H9 (cell line): Measurements from ENCODE around the gene YWHAH. TPM values are rescaled to one million over a fixed set of nuclear protein-coding genes. Genes with fewer than 3 reads are reported as not detected.

Experiments
- DNase-seq: peaks from one replicate; pipeline ENCODE4 v3.0.0-alpha.2; 2017
- H2AFZ ChIP-seq: one replicate; pipeline ENCODE4 v1.6.1; 2013; ENCODE audit warnings: mild to moderate bottlenecking, low read length, control low read depth, moderate library complexity
- H2AK5ac ChIP-seq: 2 replicates; pipeline ENCODE4 v1.6.1; 2013; ENCODE audit warnings: low read length, control low read depth, mixed read lengths; ENCODE audit not compliant: insufficient read length
- H2BK120ac ChIP-seq: one replicate; pipeline ENCODE4 v1.6.1; 2013; ENCODE audit warnings: low read depth, mild to moderate bottlenecking, low read length, control low read depth, inconsistent platforms; ENCODE audit not compliant: poor library complexity, severe bottlenecking
- H2BK12ac ChIP-seq: 2 replicates; pipeline ENCODE4 v1.6.1; 2013; ENCODE audit warnings: low read length, control low read depth, mixed read lengths, low read depth; ENCODE audit not compliant: insufficient read length
- H2BK15ac ChIP-seq: 2 replicates; pipeline ENCODE4 v1.6.1; 2013; ENCODE audit warnings: low read depth, low read length, control low read depth
- H2BK20ac ChIP-seq: one replicate; pipeline ENCODE4 v1.6.1; 2013; ENCODE audit warnings: low read depth, mild to moderate bottlenecking, low read length, control low read depth, inconsistent platforms; ENCODE audit not compliant: poor library complexity, severe bottlenecking
- H2BK5ac ChIP-seq: 2 replicates; pipeline ENCODE4 v1.6.1; 2013; ENCODE audit warnings: low read length, control low read depth, mixed read lengths; ENCODE audit not compliant: insufficient read length
- H3K14ac ChIP-seq: 2 replicates; pipeline ENCODE4 v1.6.1; 2013; ENCODE audit warnings: low read length, control low read depth; ENCODE audit not compliant: insufficient read depth
- H3K18ac ChIP-seq: 2 replicates; pipeline ENCODE4 v1.6.1; 2013; ENCODE audit warnings: low read depth, mild to moderate bottlenecking, mixed read lengths, low read length, control low read depth; ENCODE audit not compliant: insufficient read length
- H3K23ac ChIP-seq: 2 replicates; pipeline ENCODE4 v1.6.1; 2013; ENCODE audit warnings: low read length, control low read depth, mixed read lengths, low read depth; ENCODE audit not compliant: insufficient read length
- H3K23me2 ChIP-seq: 2 replicates; pipeline ENCODE4 v1.6.1; 2013; ENCODE audit warnings: low read depth, mild to moderate bottlenecking, mixed read lengths, low read length, control low read depth; ENCODE audit not compliant: insufficient read length, poor library complexity, severe bottlenecking
- H3K27ac ChIP-seq: 2 replicates; pipeline ENCODE4 v1.5.1; 2013; ENCODE audit warnings: low read length, control low read depth, mixed read lengths, low read depth; ENCODE audit not compliant: insufficient read length
- H3K27me3 ChIP-seq: 2 replicates; pipeline ENCODE4 v1.6.1; 2013; ENCODE audit warnings: low read length, control low read depth, inconsistent platforms; ENCODE audit not compliant: insufficient read depth
- H3K4ac ChIP-seq: 2 replicates; pipeline ENCODE4 v1.6.1; 2013; ENCODE audit warnings: low read depth, mild to moderate bottlenecking, control low read depth, inconsistent platforms, low read length, moderate library complexity
- H3K4me1 ChIP-seq: 2 replicates; pipeline ENCODE4 v1.6.1; 2013; ENCODE audit warnings: low read length, control low read depth, inconsistent platforms; ENCODE audit not compliant: insufficient read depth
- H3K4me2 ChIP-seq: 2 replicates; pipeline ENCODE4 v1.6.1; 2013; ENCODE audit warnings: low read length, control low read depth, mixed read lengths; ENCODE audit not compliant: insufficient read length, insufficient read depth
- H3K56ac ChIP-seq: 2 replicates; pipeline ENCODE4 v1.6.1; 2013; ENCODE audit warnings: low read depth, mild to moderate bottlenecking, mixed read lengths, low read length, control low read depth; ENCODE audit not compliant: insufficient read length
- H3K79me1 ChIP-seq: 2 replicates; pipeline ENCODE4 v1.6.1; 2013; ENCODE audit warnings: low read depth, mild to moderate bottlenecking, moderate library complexity, low read length, control low read depth, inconsistent platforms; ENCODE audit not compliant: insufficient read depth, poor library complexity, severe bottlenecking
- H3K79me2 ChIP-seq: 2 replicates; pipeline ENCODE4 v1.6.1; 2013; ENCODE audit warnings: low read length, control low read depth, inconsistent platforms; ENCODE audit not compliant: insufficient read depth
- H3K9ac ChIP-seq: 2 replicates; pipeline ENCODE4 v1.6.1; 2013; ENCODE audit warnings: low read length, control low read depth, mixed read lengths; ENCODE audit not compliant: insufficient read length; ENCODE audit errors: extremely low read depth
- H3K9me3 ChIP-seq: one replicate; pipeline ENCODE4 v1.6.1; 2013; ENCODE audit warnings: low read depth, low read length, inconsistent platforms; ENCODE audit not compliant: control insufficient read depth
- H3T11ph ChIP-seq: one replicate; pipeline ENCODE4 v1.6.1; 2013; ENCODE audit warnings: mild to moderate bottlenecking, low read length, control low read depth, inconsistent platforms
- H4K20me1 ChIP-seq: one replicate; pipeline ENCODE4 v1.6.1; 2013; ENCODE audit not compliant: control insufficient read depth, insufficient read length, insufficient read depth
- H4K5ac ChIP-seq: 2 replicates; pipeline ENCODE4 v1.6.1; 2013; ENCODE audit warnings: low read depth, mild to moderate bottlenecking, mixed read lengths, low read length, control low read depth; ENCODE audit not compliant: insufficient read length
- H4K8ac ChIP-seq: replicated peaks from 2 replicates; pipeline ENCODE4 v1.6.1; 2013; ENCODE audit warnings: low read length, control low read depth, mixed read lengths, low read depth; ENCODE audit not compliant: insufficient read length
- H4K91ac ChIP-seq: 2 replicates; pipeline ENCODE4 v1.6.1; 2013; ENCODE audit warnings: low read depth, mild to moderate bottlenecking, moderate library complexity, mixed read lengths, low read length, control low read depth; ENCODE audit not compliant: insufficient read length
- H3K27ac Mint-ChIP-seq, 3 experiments: 2 replicates in 2 of 3; 3 replicates in 1 of 3; pipeline ENCODE4 v1.8.0; 2020 to 2021; ENCODE audit warnings: mixed read lengths in 3 of 3, mild to moderate bottlenecking in 1 of 3, moderate library complexity in 1 of 3
- H3K27me3 Mint-ChIP-seq: 2 replicates; pipeline ENCODE4 v1.8.0; 2021; ENCODE audit warnings: low read depth, mild to moderate bottlenecking, moderate library complexity, mixed read lengths
- H3K36me3 Mint-ChIP-seq, 3 experiments: 2 replicates in 2 of 3; 3 replicates in 1 of 3; pipeline ENCODE4 v1.8.0; 2020 to 2021; ENCODE audit warnings: low read depth in 3 of 3, mixed read lengths in 3 of 3; ENCODE audit not compliant: insufficient read depth in 1 of 3
- H3K4me1 Mint-ChIP-seq, 2 experiments: 2 replicates each; pipeline ENCODE4 v1.8.0; 2020; ENCODE audit warnings: mixed read lengths in 2 of 2
- H3K4me3 Mint-ChIP-seq, 2 experiments: 2 replicates in 1 of 2; 3 replicates in 1 of 2; pipeline ENCODE4 v1.8.0; 2020 to 2021; ENCODE audit warnings: mild to moderate bottlenecking in 2 of 2, mixed read lengths in 2 of 2, moderate library complexity in 1 of 2
- H3K9me3 Mint-ChIP-seq, 2 experiments: 2 replicates in 1 of 2; 3 replicates in 1 of 2; pipeline ENCODE4 v1.8.0; 2020; ENCODE audit warnings: mild to moderate bottlenecking in 2 of 2, mixed read lengths in 2 of 2, moderate library complexity in 1 of 2
- CTCF ChIP-seq: fragments of 200-600 bp; sonication (generic); conservative IDR thresholded peaks from 3 replicates; pipeline ENCODE4 v1.8.0; 2021; ENCODE audit warnings: antibody characterized with exemption, mild to moderate bottlenecking
- WGBS: extraction: QIAGEN DNeasy Blood & Tissue Kit; methylation state at CpG from one replicate; pipeline ENCODE4 v1.1.7; 2013; ENCODE audit warnings: missing lambda C conversion rate, low lambda C conversion rate, mixed read lengths; ENCODE audit not compliant: insufficient read length; ENCODE audit errors: extremely low coverage; 5-methylcytosine and 5-hydroxymethylcytosine counted together
- total RNA-seq: library from RNA; stranded (reverse); gene quantifications from 2 replicates; pipeline ENCODE4 v1.2.1, GENCODE V29; 2021

Gene YWHAH
- total RNA-seq, 1 experiment from 2014 or later = 250 TPM

- no peak overlapping the region for H3K4ac ChIP-seq
- H2BK20ac ChIP-seq = no peak overlapping the region
- no peak overlapping the region for H3K23ac ChIP-seq
- no peaks in the 10 kb centered on the region for H3K9me3 Mint-ChIP-seq
- no peak overlapping the region for H3T11ph ChIP-seq
- no peaks in the 10 kb centered on the region; the same call in 1 of the 2 replicates for H3K4me1 ChIP-seq
- peak; percentile 55 for TF ChIP-seq CTCF
- no peak overlapping the region for H3K9ac ChIP-seq
- H3K56ac ChIP-seq = no peak overlapping the region
- H3K79me2 ChIP-seq = peaks cover 52% of the 10 kb centered on the region; the same call in 1 of the 2 replicates
- H2BK15ac ChIP-seq = no peak overlapping the region
- no CpG with 5 or more reads among the region's 2 CpGs for WGBS
- H4K5ac ChIP-seq = no peak overlapping the region
- H3K18ac ChIP-seq = no peak overlapping the region
- no peaks in the 10 kb centered on the region for H4K20me1 ChIP-seq
- peaks cover 29% of the 10 kb centered on the region in 2 experiments for H3K4me1 Mint-ChIP-seq
- peaks cover 20 to 39% (median 34%) of the 10 kb centered on the region in 3 experiments; a peak in 6 of 7 replicates for H3K36me3 Mint-ChIP-seq
- H2AK5ac ChIP-seq = no peak overlapping the region
- peaks cover 14% of the 10 kb centered on the region for H3K23me2 ChIP-seq
- H2AFZ ChIP-seq = no peak overlapping the region
- H4K91ac ChIP-seq = no peak overlapping the region
- H2BK120ac ChIP-seq = no peak overlapping the region
- no peak overlapping the region for H3K27ac ChIP-seq
- H3K79me1 ChIP-seq = peaks cover 9% of the 10 kb centered on the region
- no peaks in the 10 kb centered on the region for H3K27me3 ChIP-seq
- H3K27ac Mint-ChIP-seq = peak overlapping the region in 1 of 3 experiments; percentile 11; a peak in 2 of 7 replicates
- H2BK5ac ChIP-seq = no peak overlapping the region
- H4K8ac ChIP-seq = no peak overlapping the region
- H3K9me3 ChIP-seq = no peaks in the 10 kb centered on the region
- H3K4me3 Mint-ChIP-seq = peak overlapping the region; percentile 5 to 39; a peak in 3 of 5 replicates
- H3K4me2 ChIP-seq = peak overlapping the region; percentile 2
- H3K27me3 Mint-ChIP-seq = peaks cover 7% of the 10 kb centered on the region
- H2BK12ac ChIP-seq = no peak overlapping the region
- no peak for DNase-seq
- H3K14ac ChIP-seq = no peak overlapping the region
Observed at GRCh38 chr22:31947296-31947695, 3.0 kb downstream of the YWHAH start.
